ENCODE measurements around the gene SBF1.
"Not testable (repeated sequence)": the region's sequence is repeated elsewhere in the genome, so short reads cannot be mapped to it uniquely, and the experiment has no call there.

SBF1 gene

DNA sequence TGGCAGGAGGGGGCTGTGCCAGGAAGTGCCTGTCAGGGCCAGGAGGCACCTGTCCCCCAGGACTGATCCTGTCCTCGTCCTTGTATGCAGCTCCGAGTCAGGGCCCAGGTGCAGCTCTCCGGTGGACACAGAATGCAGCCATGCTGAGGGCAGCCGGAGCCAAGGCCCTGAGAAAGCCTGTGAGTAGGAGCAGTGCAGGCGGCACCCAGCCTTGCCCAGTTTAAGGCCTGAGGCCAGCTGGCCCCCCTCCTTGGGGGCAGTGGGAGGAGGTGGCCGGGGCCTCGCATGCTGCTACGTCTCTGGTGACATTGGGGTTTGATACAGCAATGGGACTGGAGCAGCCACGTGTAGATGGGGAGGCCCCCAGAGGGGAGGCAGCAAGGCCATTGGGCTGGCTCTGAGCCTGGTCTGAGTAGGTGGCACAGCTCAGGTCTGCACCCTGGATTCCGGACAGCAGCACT, 34.9 kb downstream of the SBF1 start:
- ATAC-seq (replicated peaks; ENCODE audit: extremely low read depth, poor library complexity, severe bottlenecking) = no peak
- Mint-ChIP-seq H3K27ac (ENCODE audit: low read depth) (peak overlapping the region; percentile 64), H3K4me3 (no peak overlapping the region), H3K36me3 (ENCODE audit: insufficient read depth) (peaks cover 46% of the 10 kb centered on the region), H3K27me3 (no peaks in the 10 kb centered on the region), H3K4me1 (peaks cover 8% of the 10 kb centered on the region), H3K9me3 (no peaks in the 10 kb centered on the region)
- no peak for DNase-seq (ENCODE audit: low spot score in 2 of 2)

GRCh38 chr22:50439314-50439870, 35.4 kb downstream of the SBF1 start:
- Mint-ChIP-seq H3K27me3 (no peaks in the 10 kb centered on the region), H3K4me1 (peaks cover 6% of the 10 kb centered on the region), H3K27ac (ENCODE audit: low read depth) (peak overlapping the region; percentile 64), H3K36me3 (ENCODE audit: insufficient read depth) (peaks cover 46% of the 10 kb centered on the region), H3K9me3 (no peaks in the 10 kb centered on the region), H3K4me3 (no peak overlapping the region)
- DNase-seq (ENCODE audit: low spot score in 2 of 2) (no peak), ATAC-seq (replicated peaks; ENCODE audit: extremely low read depth, poor library complexity, severe bottlenecking) (no peak)

- H3K9me3 Mint-ChIP-seq = no peaks in the 10 kb centered on the region
- DNase-seq (ENCODE audit: low spot score in 2 of 2) = no peak
- H3K27ac Mint-ChIP-seq (ENCODE audit: low read depth) = no peak overlapping the region
- H3K27me3 Mint-ChIP-seq = no peaks in the 10 kb centered on the region
- ATAC-seq (replicated peaks; ENCODE audit: extremely low read depth, poor library complexity, severe bottlenecking) = no peak
- peaks cover 44% of the 10 kb centered on the region for H3K36me3 Mint-ChIP-seq (ENCODE audit: insufficient read depth)
- H3K4me3 Mint-ChIP-seq = no peak overlapping the region
- H3K4me1 Mint-ChIP-seq = peaks cover 6% of the 10 kb centered on the region
Measured at GRCh38 chr22:50438305-50439275, 36.2 kb downstream of the SBF1 start.

DNA sequence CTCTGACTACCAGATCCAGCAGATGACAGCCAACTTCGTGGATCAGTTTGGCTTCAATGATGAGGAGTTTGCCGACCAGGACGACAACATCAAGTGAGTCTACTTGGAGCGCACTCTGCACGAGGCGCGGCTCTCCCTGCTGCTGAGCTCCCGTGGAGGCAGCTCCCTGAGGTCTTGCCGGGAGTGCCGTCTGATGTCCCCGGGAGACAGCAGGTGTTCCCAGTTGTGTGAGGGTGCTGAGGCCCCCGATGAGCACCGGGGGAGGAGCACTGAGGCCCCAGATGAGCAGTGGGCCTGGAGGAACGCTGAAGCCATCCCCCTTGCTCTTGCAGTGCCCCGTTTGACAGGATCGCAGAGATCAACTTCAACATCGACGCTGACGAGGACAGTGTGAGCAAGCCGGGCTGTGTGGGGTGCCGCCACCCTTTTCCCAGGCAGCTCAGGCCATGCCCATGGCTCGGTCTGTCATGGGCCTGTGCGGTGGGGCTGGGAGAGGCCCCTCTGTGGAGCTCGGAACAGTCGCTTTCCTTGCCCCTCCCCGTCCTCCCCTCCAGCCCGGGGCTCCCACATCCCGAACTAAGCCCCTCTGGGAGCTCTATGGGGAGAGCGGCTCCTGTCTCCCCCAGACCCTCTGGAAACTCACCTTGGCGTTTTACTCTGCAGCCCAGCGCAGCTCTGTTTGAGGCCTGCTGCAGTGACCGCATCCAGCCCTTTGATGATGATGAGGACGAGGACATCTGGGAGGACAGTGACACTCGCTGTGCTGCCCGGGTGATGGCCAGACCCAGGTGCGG, 37.1 kb downstream of the SBF1 start:
- Mint-ChIP-seq H3K27ac (ENCODE audit: low read depth) (no peak overlapping the region), H3K27me3 (no peaks in the 10 kb centered on the region), H3K9me3 (no peaks in the 10 kb centered on the region), H3K4me3 (no peak overlapping the region), H3K4me1 (peaks cover 6% of the 10 kb centered on the region), H3K36me3 (ENCODE audit: insufficient read depth) (peaks cover 39% of the 10 kb centered on the region)
- DNase-seq (ENCODE audit: low spot score in 2 of 2) (no peak), ATAC-seq (replicated peaks; ENCODE audit: extremely low read depth, poor library complexity, severe bottlenecking) (no peak)

DNA sequence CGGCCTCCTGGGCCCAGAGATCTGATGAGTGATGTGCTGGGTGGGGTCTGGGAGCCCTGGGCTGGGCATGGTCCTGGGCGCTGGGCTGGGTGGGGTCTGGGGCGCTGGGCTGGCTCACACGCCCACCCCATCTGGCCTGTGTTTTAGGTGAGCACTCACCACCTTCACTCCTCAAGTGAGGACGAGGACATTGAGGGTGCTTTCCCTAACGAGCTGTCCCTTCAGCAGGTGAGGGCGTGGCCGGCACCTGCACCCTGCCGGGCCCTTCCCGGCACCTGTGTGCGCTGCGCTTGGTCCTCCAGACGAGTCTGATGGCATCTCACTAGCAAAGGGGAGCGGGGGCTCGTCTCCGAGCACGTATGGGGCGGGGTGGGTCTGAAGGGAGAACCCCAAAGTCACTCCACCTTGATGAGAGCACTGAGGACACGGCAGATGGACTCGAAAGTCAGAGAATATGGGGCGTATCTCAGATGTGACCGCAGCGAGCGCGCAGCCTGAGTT, 37.9 kb downstream of the SBF1 start:
- Mint-ChIP-seq H3K27me3 (no peaks in the 10 kb centered on the region), H3K4me1 (peaks cover 6% of the 10 kb centered on the region), H3K27ac (ENCODE audit: low read depth) (no peak overlapping the region), H3K36me3 (ENCODE audit: insufficient read depth) (peaks cover 34% of the 10 kb centered on the region), H3K9me3 (no peaks in the 10 kb centered on the region), H3K4me3 (no peak overlapping the region)
- DNase-seq (ENCODE audit: low spot score in 2 of 2) (no peak), ATAC-seq (replicated peaks; ENCODE audit: extremely low read depth, poor library complexity, severe bottlenecking) (no peak)

GRCh38 chr22:50436015-50436830, 38.6 kb downstream of the SBF1 start:
- Mint-ChIP-seq H3K36me3 (ENCODE audit: insufficient read depth) (peaks cover 30% of the 10 kb centered on the region), H3K4me3 (no peak overlapping the region), H3K27me3 (no peaks in the 10 kb centered on the region), H3K4me1 (peaks cover 6% of the 10 kb centered on the region), H3K27ac (ENCODE audit: low read depth) (no peak overlapping the region), H3K9me3 (no peaks in the 10 kb centered on the region)
- ATAC-seq (replicated peaks; ENCODE audit: extremely low read depth, poor library complexity, severe bottlenecking) (no peak), DNase-seq (ENCODE audit: low spot score in 2 of 2) (no peak)

GRCh38 chr22:50435291-50436014, 39.4 kb downstream of the SBF1 start:
- H3K27me3 Mint-ChIP-seq = no peaks in the 10 kb centered on the region
- peak overlapping the region; percentile 81 for H3K27ac Mint-ChIP-seq (ENCODE audit: low read depth)
- ATAC-seq (replicated peaks; ENCODE audit: extremely low read depth, poor library complexity, severe bottlenecking) (no peak), DNase-seq (ENCODE audit: low spot score in 2 of 2) (no peak)
- H3K4me1 Mint-ChIP-seq = peaks cover 6% of the 10 kb centered on the region
- no peaks in the 10 kb centered on the region for H3K9me3 Mint-ChIP-seq
- H3K4me3 Mint-ChIP-seq = peak overlapping the region; percentile 52
- H3K36me3 Mint-ChIP-seq (ENCODE audit: insufficient read depth) = peaks cover 37% of the 10 kb centered on the region

DNA sequence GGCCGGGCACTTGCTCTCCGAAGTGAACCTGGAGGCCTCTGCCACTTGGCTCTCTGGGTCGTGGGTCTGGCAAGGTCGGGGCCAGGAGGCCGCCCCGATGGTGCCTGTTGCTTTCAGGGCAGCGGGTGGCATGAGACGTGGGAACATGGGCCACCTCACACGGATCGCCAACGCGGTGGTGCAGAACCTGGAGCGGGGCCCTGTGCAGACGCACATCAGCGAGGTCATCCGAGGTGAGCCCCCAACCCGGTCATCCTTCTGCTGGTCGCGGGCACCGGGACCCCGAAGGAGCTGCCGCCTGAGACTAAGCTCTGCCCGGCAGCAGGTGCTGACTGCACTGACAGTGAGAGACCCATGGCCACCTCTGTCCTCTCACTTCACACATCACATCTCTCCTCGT, 40.0 kb downstream of the SBF1 start:
- ATAC-seq (replicated peaks; ENCODE audit: extremely low read depth, poor library complexity, severe bottlenecking) (no peak), DNase-seq (ENCODE audit: low spot score in 2 of 2) (no peak)
- Mint-ChIP-seq H3K27ac (ENCODE audit: low read depth) (peak overlapping the region; percentile 81), H3K36me3 (ENCODE audit: insufficient read depth) (peaks cover 37% of the 10 kb centered on the region), H3K4me3 (peak overlapping the region; percentile 52), H3K27me3 (no peaks in the 10 kb centered on the region), H3K9me3 (no peaks in the 10 kb centered on the region), H3K4me1 (peaks cover 6% of the 10 kb centered on the region)

GRCh38 chr22:50432877-50433510, 41.8 kb downstream of the SBF1 start:
- H3K27me3 Mint-ChIP-seq; H3K4me1 Mint-ChIP-seq; H3K27ac Mint-ChIP-seq (ENCODE audit: low read depth); H3K9me3 Mint-ChIP-seq; DNase-seq (ENCODE audit: low spot score in 2 of 2); ATAC-seq (replicated peaks; ENCODE audit: extremely low read depth, poor library complexity, severe bottlenecking); H3K4me3 Mint-ChIP-seq: not testable (repeated sequence)
- H3K36me3 Mint-ChIP-seq (ENCODE audit: insufficient read depth) = peaks cover 41% of the 10 kb centered on the region

- H3K4me3 Mint-ChIP-seq = no peak overlapping the region
- no peaks in the 10 kb centered on the region for H3K9me3 Mint-ChIP-seq
- H3K36me3 Mint-ChIP-seq (ENCODE audit: insufficient read depth) = peaks cover 43% of the 10 kb centered on the region
- no peaks in the 10 kb centered on the region for H3K27me3 Mint-ChIP-seq
- DNase-seq (ENCODE audit: low spot score in 2 of 2) (no peak), ATAC-seq (replicated peaks; ENCODE audit: extremely low read depth, poor library complexity, severe bottlenecking) (no peak)
- peak overlapping the region; percentile 70 for H3K27ac Mint-ChIP-seq (ENCODE audit: low read depth)
- H3K4me1 Mint-ChIP-seq = peaks cover 6% of the 10 kb centered on the region
Measured at GRCh38 chr22:50432131-50432876, 42.5 kb downstream of the SBF1 start.

Data from central memory CD8-positive, alpha-beta T cell (primary cell).